HG03139 (cell line): ENCODE results near the gene GTF2IRD1.
"Not testable (repeated sequence)": the region's sequence is repeated elsewhere in the genome, so short reads cannot be mapped to it uniquely, and the experiment has no call there.

Source experiments
- ATAC-seq: cut with Tn5 transposase; IDR thresholded peaks from one replicate; pipeline ENCODE4 v1.9.1; 2021; ENCODE audit not compliant: unreplicated experiment

Gene GTF2IRD1

DNA sequence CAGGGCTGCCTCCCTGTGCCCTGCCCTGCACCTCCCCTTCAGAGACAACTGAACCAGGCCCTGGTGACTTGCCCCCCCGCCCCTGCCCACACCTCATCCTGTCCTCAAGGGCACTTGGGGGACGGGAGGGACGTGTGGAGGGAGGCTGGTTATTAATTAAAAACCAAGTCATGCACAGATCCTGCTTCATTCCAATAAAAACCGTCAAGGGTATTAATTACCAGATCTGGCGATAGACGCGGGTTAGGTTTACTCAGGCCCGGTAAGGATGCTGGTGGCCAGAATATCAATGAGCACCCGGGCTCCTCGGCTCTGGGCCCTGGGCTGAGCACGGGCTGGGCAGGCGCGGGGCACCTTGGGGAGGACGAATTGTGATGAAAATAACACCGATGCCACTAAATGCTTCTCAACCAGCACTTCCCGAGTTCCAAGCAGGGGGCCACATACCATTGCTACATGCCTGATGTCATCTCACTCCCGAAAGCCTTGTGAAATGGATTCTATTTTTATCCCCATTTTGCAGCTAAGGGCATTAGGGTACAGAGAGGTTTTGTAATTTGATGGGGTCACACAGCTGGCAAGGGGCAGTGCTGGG is 24.5 kb upstream of the GTF2IRD1 start:
- no peak for ATAC-seq

DNA sequence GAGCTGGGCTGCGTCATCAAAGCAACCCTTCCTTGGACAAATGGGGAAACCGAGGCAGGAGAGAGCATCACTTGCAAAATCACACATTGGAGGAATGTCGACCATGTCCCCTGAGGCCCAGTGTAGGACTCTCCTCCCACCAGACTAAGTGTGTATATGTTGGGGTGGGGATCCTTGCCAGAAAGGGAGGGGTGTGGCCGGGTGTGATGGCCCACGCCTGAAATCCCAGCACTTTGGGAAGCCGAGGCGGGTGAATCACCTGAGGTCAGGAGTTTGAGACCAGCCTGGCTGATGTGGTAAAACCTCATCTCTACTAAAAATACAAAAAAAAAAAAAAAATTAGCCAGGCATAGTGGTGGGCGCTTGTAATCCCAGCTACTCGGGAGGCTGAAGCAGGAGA is 23.3 kb upstream of the GTF2IRD1 start:
- ATAC-seq, result not testable (repeated sequence)

DNA sequence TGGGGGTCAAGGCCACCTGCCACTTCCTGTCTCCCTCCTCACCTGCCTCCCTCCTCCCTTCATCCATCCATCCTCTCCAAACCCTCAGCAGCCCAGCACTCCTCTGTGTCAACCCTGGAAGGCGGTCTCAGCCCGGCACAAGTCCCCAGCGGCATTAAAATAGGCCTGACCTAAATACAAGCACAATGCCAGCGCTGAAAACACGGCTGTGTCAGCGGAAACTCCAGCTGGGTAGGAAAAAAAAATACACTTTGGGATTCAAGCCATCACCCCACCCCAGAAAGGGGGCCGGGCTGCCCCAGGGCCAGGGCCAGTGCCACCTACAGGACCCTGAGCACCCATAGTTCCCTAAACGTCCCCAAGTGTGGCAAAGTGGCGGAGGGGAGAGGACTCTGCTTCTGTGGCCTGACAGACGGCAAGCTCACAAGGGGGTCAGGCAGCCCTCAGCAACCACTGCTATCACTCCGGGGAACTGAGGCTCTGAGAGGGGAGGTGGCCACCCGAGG is 22.7 kb upstream of the GTF2IRD1 start:
- ATAC-seq, result no peak

DNA sequence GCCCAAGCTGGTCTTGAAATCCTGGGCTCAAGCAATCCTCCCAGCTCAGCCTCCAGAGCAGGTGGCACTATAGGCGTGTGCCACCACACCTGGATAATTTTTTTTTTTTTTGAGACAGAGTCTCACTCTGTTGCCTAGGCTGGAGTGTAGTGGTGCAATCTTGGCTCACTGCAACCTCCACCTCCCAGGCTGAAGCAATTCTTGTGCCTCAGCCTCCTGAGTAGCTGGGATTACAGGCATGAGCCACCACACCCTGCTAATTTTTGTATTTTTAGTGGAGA is 16.5 kb upstream of the GTF2IRD1 start:
- ATAC-seq, result not testable (repeated sequence)

DNA sequence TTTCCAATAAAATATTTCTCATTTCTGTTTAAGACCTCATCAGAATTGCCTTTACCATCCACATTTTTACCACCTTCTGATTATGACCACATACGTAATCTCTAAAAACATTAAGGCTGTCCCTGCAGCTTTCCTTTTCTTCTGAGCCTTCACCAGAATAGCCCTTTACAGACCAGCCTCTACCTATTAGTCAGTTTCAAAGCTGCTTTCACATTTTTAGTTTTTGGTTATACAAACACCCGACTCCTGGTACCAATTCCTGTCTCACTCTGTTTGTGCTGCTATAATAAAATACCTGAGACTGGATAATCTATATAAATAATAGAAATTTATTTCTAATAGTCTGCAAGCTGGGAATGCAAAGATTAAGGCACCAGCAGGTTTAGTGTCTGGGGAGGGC is 15.4 kb upstream of the GTF2IRD1 start:
- ATAC-seq, result no peak

DNA sequence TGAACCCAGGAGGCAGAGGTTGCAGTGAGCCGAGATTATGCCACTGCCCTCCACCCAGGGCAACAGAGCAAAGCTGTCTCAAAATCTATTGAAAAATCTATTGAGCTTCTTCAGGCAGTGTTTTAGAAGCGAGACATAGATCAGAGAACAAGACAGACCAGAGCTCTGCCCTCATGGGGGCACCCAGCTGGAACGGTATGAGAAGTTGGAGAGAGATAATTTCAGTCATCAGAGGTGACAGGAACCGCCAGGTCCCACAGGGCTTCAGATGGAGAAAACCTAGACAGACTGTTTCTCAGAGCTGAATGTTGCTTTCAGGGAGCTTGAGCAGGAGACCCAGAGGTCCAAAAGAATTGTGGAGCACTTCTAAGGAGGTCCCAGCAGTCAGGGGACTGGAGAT is 14.2 kb upstream of the GTF2IRD1 start:
- no peak for ATAC-seq

DNA sequence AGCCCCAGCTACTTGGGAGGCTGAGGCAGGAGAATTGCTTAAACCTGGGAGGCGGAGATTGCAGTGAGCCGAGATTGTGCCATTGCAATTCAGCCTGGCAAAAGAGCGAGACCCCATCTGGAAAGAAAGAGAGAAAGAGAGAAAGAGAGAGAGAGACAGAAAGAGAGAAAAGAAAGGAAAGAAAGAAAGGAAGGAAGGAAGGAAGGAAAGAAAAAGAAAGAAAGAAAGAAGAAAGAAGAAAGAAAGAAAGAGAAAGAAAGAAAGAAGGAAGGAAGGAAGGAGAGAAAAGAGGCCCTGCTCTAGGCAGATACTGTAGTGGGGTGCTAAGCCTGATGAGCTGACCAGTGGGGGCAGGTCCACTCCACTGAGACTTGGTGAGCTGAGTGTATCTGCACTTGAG is 13.6 kb upstream of the GTF2IRD1 start:
- not testable (repeated sequence) for ATAC-seq

DNA sequence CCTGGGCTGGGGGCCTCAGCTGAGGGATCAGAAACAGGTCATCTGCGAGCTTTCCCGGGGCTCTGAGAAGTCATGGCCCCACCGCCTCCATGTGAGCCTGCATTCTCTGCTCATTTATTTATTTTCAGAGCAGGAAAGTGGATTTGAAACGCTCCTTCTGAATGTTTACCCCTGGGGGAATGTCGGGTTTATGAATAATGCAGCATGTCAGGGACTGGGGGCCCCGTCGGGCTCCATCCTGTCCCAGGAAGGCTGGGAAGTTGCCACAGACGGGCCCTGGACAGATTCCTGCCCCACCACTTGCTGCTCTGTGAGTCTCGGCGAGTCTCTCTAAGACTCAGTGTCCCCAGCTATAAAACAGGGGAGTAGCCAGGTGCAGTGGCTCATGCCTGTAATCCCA is 11.9 kb upstream of the GTF2IRD1 start:
- no peak for ATAC-seq

DNA sequence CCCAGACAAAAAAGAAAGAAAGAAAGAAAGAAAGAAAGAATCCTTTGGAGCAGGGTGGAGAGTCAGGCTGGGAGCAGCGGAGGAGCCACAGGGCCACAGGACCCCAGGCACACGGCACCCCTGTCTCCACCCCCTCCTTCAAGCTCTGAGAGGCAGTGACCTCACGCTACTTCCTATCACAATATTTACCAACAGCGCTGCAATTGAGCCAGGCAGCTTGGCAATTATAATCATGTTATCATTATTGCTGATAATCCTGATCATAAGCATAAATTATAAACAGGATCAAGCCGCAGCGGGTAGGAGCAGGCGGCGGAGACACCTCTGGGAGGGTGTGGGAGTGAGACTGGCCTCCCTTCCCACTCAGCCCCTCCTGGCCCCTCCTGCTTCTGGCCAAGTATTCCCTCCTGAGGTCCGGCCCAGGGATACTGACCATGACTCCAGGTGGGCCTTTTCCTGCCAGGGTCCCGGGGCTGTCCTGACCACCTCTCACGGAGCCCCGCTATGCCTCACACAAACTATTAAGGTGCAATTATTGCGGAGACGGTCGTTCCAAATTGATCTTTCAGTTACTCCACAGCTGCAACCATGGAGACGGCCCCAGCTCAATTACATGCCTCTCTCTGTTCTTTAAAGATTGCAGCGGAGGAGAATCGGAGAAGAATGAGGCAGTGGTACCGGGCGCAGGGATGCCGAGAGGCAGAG is 10.0 kb upstream of the GTF2IRD1 start:
- no peak for ATAC-seq

DNA sequence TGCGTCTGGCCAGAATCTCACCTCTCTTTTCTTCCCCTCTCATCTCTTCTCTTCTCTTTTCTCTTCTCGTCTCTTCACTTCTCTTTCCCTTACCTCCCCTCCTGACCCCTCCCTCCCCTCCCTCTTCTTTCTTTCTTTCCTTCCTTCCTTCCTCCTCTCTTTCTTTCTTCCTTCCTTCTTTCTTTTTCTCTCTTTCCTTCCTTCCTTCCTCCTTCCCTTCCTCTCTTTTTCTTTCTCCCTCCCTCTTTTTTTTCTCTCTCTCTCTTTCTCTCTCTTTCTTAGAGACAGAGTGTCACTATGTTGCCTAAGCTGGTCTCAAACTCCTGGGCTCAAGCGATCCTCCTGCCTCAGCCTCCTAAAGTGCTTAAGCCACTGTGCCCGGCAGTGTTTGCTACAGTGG is 4.6 kb upstream of the GTF2IRD1 start:
- no peak for ATAC-seq

DNA sequence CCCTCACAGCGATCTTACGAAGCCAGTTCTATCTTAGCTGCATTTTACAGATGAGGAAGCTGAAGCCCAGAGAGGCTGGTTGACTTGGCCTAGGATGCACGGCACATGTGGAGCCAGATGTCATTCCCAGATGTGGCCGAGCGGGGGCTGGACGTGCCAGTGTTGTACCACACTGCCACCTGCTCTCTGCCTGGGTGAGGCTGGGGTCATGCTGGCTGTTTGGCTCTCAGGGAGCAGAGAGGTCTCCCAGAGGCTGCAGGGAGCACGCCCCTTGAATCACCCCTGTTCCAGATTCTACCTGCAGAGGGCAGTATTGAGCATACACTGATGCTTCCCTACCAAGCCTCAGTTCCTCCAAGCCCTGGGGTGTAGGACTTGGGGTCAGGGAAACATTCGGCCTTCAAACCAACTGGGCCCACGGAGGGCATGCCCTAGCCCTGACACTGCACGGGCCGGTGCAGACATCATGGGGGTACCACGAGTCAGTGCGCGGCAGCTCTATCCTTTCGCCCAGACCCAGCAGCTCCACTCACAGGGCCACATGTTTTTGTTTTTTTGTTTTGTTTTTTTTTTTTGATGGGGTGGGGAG is 3.8 kb upstream of the GTF2IRD1 start:
- no peak for ATAC-seq

DNA sequence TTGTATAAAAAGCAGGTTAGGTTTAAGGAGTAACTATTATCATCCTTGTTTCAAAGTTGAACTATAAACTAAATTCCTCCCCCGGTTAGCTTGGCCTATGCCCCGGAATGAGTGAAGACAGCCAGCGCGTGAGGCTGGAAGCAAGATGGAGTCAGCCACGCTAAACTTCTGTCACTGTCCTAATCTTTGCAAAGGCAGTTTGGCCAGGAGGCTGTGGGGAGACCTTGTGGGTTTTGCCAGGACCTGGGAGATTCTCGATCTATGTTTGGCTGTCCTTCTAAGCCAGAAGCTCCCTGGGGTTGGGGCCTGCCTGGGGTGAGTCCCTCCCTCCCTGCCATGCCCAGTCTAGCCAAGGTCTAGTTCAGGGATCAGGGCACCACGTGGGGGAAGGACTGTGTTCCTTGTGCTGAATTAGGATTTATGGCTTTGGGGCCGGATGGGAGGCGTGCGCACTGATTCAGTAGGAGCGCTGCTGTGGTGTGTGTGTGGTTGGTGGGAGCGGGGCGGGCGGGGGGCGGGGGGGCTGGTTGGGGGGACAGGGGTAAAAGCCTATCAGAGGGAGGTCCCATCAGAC is 871 bp upstream of the GTF2IRD1 start:
- ATAC-seq, result no peak

DNA sequence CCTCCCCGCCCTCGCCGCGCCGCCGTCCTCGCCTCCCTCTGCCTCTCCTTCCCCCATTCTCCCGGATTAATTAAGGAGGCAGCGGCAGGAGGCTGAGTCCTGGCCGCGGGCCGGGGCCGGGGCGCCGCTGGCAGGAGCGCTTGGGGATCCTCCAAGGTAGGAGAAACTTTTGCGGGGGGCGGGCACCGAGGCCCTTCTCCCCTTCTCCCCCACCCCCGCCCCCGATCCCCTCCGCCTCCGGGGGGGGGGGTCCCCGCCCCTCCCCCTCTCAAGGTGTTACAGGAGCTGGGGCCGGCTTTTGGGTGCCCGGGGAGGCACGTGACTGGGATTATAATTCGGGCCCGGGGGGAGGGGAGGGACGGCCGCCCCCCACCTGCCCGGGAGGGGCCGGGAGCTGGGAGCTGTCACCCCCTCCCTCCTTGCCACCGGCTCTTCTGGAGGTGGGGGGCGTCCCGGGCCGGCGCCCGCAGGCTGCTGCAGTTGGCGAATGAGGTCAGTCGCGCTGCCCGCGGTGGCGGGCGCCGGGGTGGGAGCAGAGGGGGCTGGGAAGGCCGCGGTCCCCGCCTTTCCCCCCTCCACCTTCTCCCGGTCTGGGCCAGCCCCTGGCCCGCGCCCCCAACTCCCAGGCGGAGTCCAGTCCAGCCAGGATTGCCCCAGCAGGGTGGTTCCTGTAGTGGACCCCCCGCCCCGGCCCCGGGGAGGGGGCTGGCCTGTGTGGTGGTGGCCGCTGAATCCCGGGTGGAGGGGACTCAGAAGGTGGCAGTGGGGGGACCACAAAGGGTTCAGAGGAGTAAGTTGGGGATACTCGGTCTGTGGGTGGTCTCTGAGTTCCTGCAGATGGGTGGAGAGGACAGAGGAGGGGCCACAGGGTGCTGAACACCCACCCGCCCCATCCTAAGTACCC is 567 bp downstream of the GTF2IRD1 start:
- ATAC-seq, result no peak

DNA sequence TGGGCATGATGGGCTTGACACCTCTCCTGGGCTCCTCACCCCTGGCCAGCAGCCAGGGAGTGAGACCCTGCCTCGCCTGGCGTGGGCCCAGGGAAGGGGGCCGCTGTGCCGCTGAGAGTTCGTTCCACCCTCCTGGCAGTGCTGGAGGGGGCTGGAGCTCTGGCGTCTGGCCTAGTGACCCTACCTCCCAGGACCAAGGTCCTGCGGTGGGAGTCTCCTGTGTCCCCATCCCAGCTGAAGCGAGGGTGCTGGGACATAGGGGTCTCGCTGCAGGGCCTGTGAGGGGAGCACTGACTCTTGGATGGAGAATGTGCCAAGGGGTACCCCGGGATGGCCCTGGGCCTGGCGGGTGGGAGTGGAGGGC is 1.2 kb downstream of the GTF2IRD1 start:
- no peak for ATAC-seq

DNA sequence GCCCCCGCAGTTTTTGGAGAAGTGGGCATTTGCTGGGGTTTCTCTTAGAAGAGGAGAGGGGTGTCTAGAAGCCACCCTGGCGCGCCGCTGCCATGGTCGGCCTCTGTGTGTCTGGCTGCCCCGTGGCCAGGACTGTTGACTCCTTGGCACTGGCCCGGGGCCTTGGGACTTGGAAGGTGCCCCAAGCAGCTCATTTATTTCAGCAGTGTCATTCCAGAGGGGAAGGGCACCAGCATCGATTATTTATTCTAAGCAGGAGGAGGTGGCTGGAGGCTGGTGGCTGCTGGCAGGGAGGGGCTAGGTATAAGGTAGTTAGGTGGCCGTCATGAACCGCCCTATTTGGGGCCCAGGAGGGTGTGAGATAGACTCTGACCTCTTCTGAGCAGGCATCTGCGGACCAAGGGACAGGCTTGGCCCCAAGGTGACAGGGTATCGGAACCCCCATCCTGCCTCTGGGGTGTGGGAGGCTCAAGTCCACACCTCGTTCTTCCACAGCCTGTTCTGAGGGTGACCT is 1.6 kb downstream of the GTF2IRD1 start:
- ATAC-seq, result no peak

DNA sequence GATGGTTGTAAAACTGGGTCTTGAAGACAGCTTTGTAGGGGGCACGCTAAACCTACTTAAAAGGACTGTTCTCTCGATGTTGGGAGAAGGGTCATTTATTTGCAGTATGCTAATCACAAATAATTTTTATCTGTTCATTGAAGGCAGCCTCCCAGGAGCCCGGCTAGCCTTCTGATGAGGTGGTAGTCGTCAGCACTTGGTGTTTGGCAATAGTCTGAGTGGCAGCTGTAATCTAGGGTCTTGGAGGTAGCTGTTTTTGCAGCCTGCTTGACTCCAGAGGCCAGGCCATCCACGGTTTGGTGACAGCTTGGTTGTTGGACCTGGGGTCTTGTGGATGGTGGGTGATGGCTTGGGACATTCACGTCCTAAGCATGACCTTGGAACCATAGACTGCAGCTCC is 2.2 kb downstream of the GTF2IRD1 start:
- ATAC-seq, result no peak

DNA sequence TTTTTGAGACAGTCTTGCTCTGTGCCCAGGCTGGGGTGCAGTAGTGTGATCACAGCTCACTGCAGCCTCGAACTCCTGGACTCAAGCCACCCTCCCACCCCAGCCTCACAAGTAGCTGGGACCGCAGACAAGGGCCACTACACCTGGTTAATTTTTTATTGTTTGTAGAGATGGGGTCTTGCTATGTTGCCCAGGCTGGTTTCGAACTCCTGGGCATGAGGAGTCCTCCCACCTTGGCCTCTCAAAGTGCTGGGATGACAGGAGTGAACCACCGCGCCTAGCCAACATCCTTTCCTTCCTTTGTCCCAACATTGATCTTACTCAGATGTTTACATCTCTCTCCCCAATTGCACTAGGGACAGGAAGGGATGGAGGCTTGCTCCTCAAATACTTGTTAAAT is 3.3 kb downstream of the GTF2IRD1 start:
- no peak for ATAC-seq

DNA sequence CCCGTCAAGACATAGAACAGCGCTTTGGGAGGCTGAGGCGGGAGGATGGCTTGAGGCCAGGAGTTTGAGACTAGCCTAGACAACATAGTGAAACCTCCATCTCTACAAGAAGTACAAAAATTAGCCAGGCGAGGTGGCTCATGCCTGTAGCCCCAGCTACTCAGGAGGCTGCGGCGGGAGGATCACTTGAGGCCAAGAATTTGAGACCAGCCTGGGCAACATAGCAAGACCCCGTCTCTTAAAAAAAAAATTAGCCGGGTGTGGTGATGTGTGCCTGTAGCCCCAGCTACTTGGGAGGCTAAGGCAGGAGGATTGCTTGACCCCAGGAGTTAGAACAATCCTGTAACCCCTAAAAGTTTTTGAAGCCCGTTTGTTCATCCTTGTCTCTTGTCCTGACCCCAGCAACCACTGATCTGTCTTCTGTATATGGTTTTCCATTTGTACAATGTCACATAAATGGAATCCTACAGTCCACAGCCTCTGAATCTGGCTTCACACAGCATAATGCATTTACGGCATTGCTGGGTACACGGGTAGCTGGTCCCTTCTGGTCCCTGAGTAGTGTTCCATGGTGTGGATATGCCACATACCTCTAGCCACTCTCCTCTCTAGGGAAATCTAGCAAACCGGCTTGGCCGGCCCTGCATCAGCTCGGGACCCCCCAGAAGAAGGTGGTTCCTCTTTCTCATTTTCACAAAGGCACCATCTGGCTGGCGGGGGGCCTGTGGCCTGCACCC is 8.4 kb downstream of the GTF2IRD1 start:
- no peak for ATAC-seq

DNA sequence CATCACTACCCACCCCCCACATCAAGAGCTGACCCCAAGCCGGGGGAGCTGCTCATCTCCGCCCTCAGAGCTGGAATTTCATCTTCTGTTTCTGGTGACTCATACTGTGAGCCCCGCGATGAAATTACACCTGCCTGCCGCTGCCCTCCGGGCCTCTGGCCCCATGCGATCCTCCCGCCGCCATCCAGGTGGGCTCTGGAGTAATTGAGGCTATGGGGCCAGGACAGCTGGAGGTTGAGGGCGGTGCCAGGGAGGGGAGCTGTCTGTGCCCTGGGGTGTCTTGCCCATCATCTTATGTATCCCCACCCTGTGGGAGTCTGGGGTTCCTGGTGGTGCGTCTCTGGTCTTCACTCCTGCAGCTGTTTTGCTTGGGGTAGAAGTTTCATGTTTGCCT is 9.0 kb downstream of the GTF2IRD1 start:
- ATAC-seq, result no peak
